HEK293 (cell line): ENCODE measurements around the gene CACNA1D.

Experiments used
- CTCF ChIA-PET: fragments of 350-600 bp; formaldehyde crosslinking; extraction: SDS; loops from one replicate; lab custom pipeline; 2021; ENCODE audit warnings: antibody characterized with exemption; lab: Yijun Ruan, JAX
- POLR2A ChIA-PET: fragments of 300-600 bp; formaldehyde crosslinking; extraction: SDS; loops from one replicate; lab custom pipeline; 2020; ENCODE audit warnings: antibody characterized with exemption, inconsistent platforms; lab: Yijun Ruan, JAX
- H3K27ac ChIP-seq: fragments of 200-500 bp; sonication (Bioruptor generic); 2 replicates; pipeline ENCODE4 v1.5.1; 2014; ENCODE audit warnings: low read depth, low read length, control low read depth, inconsistent platforms; ENCODE audit errors: extremely low read depth
- H3K36me3 ChIP-seq, 2 experiments: fragments of 200-500 bp in 1 of 2; sonication (Bioruptor generic) in 1 of 2; 1 replicate in 1 of 2; 2 replicates in 1 of 2; pipeline ENCODE4 v1.5.1; 2014 to 2017; ENCODE audit warnings: inconsistent platforms in 2 of 2, low read length in 2 of 2; ENCODE audit not compliant: control insufficient read depth in 2 of 2, insufficient read depth in 1 of 2
- H3K4me1 ChIP-seq: fragments of 200-500 bp; sonication (Bioruptor generic); 2 replicates; pipeline ENCODE4 v1.5.1; 2014; ENCODE audit warnings: mild to moderate bottlenecking, low read length, inconsistent platforms; ENCODE audit not compliant: control insufficient read depth, insufficient read depth
- H3K4me3 ChIP-seq: 2 replicates; pipeline ENCODE4 v1.5.1; 2011; ENCODE audit warnings: low read depth, mild to moderate bottlenecking, control low read depth, low read length, moderate library complexity
- H3K9me3 ChIP-seq: fragments of 200-500 bp; sonication (Bioruptor generic); 2 replicates; pipeline ENCODE4 v1.5.1; 2014; ENCODE audit warnings: low read depth, low read length, inconsistent platforms; ENCODE audit not compliant: control insufficient read depth, insufficient read depth
- BCL11B ChIP-seq: fragments of 450-650 bp; formaldehyde crosslinking; IDR thresholded peaks from 2 replicates; pipeline ENCODE4 v1.5.1; 2016; ENCODE audit warnings: low read depth, missing biosample characterization, missing genetic modification characterization
- REPIN1 ChIP-seq: fragments of 450-650 bp; formaldehyde crosslinking; IDR thresholded peaks from 2 replicates; pipeline ENCODE4 v1.5.1; 2017; ENCODE audit warnings: missing biosample characterization, missing genetic modification characterization, low read depth
- ZBTB20 ChIP-seq: fragments of 450-650 bp; formaldehyde crosslinking; IDR thresholded peaks from 2 replicates; pipeline ENCODE4 v1.5.1; 2016; ENCODE audit warnings: missing biosample characterization, missing genetic modification characterization
- ZNF140 ChIP-seq: fragments of 450-650 bp; formaldehyde crosslinking; IDR thresholded peaks from 2 replicates; pipeline ENCODE4 v1.5.1; 2016; ENCODE audit warnings: missing biosample characterization, missing genetic modification characterization
- ZNF18 ChIP-seq: fragments of 450-650 bp; formaldehyde crosslinking; IDR thresholded peaks from 2 replicates; pipeline ENCODE4 v1.5.1; 2016; ENCODE audit warnings: missing biosample characterization, missing genetic modification characterization
- ZNF274 ChIP-seq, 2 experiments: fragments of 200-500 bp in 1 of 2; fragments of 450-650 bp in 1 of 2; sonication (Bioruptor generic) in 1 of 2; formaldehyde crosslinking in 1 of 2; IDR thresholded peaks; 2 replicates each; pipeline versions ENCODE4 v1.5.1 to v1.6.1; 2014 to 2016; ENCODE audit warnings: borderline replicate concordance in 1 of 2, inconsistent platforms in 1 of 2, low read length in 1 of 2, missing biosample characterization in 1 of 2, missing genetic modification characterization in 1 of 2
- ZNF292 ChIP-seq: fragments of 450-650 bp; formaldehyde crosslinking; IDR thresholded peaks from 2 replicates; pipeline ENCODE4 v1.5.1; 2016; ENCODE audit warnings: low read depth, missing biosample characterization, missing genetic modification characterization, borderline replicate concordance
- ZNF426 ChIP-seq: fragments of 450-650 bp; formaldehyde crosslinking; IDR thresholded peaks from 2 replicates; pipeline ENCODE4 v1.5.1; 2017; ENCODE audit warnings: missing biosample characterization, missing genetic modification characterization, mild to moderate bottlenecking, inconsistent platforms, moderate library complexity
- ZNF473 ChIP-seq: fragments of 450-650 bp; formaldehyde crosslinking; IDR thresholded peaks from 2 replicates; pipeline ENCODE4 v1.5.1; 2017; ENCODE audit warnings: missing biosample characterization, missing genetic modification characterization
- ZNF571 ChIP-seq: fragments of 450-650 bp; formaldehyde crosslinking; IDR thresholded peaks from 2 replicates; pipeline ENCODE4 v1.5.0; 2017; ENCODE audit warnings: missing biosample characterization, missing genetic modification characterization
- ZNF704 ChIP-seq: fragments of 450-650 bp; formaldehyde crosslinking; IDR thresholded peaks from 2 replicates; pipeline ENCODE4 v1.5.1; 2016; ENCODE audit warnings: missing biosample characterization, missing genetic modification characterization
- TF ChIP-seq, protein P1 (sequence below): fragments of 450-650 bp; formaldehyde crosslinking; IDR thresholded peaks from 2 replicates; pipeline ENCODE4 v1.5.1; 2016; ENCODE audit warnings: missing biosample characterization, missing genetic modification characterization, borderline replicate concordance
- TF ChIP-seq, protein P2 (sequence below): fragments of 450-650 bp; formaldehyde crosslinking; IDR thresholded peaks from 2 replicates; pipeline ENCODE4 v1.5.1; 2016; ENCODE audit warnings: missing biosample characterization, missing genetic modification characterization

Gene CACNA1D

DNA sequence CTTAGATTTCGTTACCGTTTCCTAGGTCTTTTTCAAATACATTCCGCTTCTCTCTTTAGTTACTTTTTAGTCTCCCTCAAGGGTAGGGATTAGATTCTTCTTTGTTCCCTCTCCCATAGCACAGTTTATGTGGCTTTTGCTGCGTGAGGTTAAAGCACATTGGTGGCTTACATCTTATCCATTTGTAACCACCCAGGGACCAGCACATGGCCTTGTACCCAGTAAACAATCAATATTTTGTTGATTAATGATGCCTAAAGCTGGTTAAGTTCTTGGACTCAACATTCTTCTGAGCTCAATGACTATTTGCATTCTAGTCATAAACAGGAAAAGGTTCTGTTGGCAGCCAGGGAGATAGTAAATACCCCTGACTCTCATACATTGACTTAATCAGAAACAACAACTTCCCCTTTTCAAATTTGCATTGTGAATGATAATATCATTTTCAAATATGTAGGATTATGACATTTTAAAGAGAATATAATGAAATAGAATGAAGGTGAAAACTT lies 60.2 kb downstream of the CACNA1D start:
- ChIA-PET CTCF (no interaction called here), POLR2A (no interaction called here)
- H3K27ac ChIP-seq = no peak overlapping the region
- H3K4me3 ChIP-seq = no peak overlapping the region
- H3K36me3 ChIP-seq = no peaks in the 10 kb centered on the region
- H3K9me3 ChIP-seq = no peaks in the 10 kb centered on the region
- TF ChIP-seq ZNF473 (tag by site-specific recombination) (no peak), ZNF274 (IDR thresholded peaks at IDR 0.05; ENCODE audit: low read length) (no peak), ZNF274 (tag by site-specific recombination; IDR thresholded peaks at IDR 0.05; ENCODE audit: borderline replicate concordance) (no peak), ZNF704 (tag by site-specific recombination) (no peak), ZNF140 (no peak), ZNF571 (tag by site-specific recombination) (no peak), BCL11B (tag by site-specific recombination) (no peak), ZBTB20 (tag by site-specific recombination) (no peak), ZNF18 (tag by site-specific recombination) (no peak), ZNF426 (tag by site-specific recombination) (no peak), REPIN1 (no peak), ZNF292 (tag by site-specific recombination) (no peak)
- TF ChIP-seq, protein P1, sequence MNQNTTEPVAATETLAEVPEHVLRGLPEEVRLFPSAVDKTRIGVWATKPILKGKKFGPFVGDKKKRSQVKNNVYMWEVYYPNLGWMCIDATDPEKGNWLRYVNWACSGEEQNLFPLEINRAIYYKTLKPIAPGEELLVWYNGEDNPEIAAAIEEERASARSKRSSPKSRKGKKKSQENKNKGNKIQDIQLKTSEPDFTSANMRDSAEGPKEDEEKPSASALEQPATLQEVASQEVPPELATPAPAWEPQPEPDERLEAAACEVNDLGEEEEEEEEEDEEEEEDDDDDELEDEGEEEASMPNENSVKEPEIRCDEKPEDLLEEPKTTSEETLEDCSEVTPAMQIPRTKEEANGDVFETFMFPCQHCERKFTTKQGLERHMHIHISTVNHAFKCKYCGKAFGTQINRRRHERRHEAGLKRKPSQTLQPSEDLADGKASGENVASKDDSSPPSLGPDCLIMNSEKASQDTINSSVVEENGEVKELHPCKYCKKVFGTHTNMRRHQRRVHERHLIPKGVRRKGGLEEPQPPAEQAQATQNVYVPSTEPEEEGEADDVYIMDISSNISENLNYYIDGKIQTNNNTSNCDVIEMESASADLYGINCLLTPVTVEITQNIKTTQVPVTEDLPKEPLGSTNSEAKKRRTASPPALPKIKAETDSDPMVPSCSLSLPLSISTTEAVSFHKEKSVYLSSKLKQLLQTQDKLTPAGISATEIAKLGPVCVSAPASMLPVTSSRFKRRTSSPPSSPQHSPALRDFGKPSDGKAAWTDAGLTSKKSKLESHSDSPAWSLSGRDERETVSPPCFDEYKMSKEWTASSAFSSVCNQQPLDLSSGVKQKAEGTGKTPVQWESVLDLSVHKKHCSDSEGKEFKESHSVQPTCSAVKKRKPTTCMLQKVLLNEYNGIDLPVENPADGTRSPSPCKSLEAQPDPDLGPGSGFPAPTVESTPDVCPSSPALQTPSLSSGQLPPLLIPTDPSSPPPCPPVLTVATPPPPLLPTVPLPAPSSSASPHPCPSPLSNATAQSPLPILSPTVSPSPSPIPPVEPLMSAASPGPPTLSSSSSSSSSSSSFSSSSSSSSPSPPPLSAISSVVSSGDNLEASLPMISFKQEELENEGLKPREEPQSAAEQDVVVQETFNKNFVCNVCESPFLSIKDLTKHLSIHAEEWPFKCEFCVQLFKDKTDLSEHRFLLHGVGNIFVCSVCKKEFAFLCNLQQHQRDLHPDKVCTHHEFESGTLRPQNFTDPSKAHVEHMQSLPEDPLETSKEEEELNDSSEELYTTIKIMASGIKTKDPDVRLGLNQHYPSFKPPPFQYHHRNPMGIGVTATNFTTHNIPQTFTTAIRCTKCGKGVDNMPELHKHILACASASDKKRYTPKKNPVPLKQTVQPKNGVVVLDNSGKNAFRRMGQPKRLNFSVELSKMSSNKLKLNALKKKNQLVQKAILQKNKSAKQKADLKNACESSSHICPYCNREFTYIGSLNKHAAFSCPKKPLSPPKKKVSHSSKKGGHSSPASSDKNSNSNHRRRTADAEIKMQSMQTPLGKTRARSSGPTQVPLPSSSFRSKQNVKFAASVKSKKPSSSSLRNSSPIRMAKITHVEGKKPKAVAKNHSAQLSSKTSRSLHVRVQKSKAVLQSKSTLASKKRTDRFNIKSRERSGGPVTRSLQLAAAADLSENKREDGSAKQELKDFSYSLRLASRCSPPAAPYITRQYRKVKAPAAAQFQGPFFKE (tag by site-specific recombination) = no peak
- TF ChIP-seq, protein P2, sequence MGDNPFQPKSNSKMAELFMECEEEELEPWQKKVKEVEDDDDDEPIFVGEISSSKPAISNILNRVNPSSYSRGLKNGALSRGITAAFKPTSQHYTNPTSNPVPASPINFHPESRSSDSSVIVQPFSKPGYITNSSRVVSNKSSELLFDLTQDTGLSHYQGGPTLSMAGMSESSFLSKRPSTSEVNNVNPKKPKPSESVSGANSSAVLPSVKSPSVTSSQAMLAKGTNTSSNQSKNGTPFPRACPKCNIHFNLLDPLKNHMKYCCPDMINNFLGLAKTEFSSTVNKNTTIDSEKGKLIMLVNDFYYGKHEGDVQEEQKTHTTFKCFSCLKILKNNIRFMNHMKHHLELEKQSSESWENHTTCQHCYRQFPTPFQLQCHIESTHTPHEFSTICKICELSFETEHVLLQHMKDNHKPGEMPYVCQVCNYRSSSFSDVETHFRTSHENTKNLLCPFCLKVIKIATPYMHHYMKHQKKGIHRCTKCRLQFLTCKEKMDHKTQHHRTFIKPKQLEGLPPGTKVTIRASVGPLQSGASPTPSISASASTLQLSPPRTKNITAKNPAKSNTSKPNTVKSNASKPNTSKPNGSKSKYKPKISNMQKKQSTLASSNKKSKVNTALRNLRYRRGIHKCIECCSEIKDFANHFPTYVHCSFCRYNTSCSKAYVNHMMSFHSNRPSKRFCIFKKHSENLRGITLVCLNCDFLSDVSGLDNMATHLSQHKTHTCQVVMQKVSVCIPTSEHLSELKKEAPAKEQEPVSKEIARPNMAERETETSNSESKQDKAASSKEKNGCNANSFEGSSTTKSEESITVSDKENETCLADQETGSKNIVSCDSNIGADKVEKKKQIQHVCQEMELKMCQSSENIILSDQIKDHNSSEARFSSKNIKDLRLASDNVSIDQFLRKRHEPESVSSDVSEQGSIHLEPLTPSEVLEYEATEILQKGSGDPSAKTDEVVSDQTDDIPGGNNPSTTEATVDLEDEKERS = no peak
- H3K4me1 ChIP-seq = no peaks in the 10 kb centered on the region
